ENCODE data around the gene MAP2K5.
"Not testable (repeated sequence)": the region's sequence is repeated elsewhere in the genome, so short reads cannot be mapped to it uniquely, and the experiment has no call there.

Gene MAP2K5

DNA sequence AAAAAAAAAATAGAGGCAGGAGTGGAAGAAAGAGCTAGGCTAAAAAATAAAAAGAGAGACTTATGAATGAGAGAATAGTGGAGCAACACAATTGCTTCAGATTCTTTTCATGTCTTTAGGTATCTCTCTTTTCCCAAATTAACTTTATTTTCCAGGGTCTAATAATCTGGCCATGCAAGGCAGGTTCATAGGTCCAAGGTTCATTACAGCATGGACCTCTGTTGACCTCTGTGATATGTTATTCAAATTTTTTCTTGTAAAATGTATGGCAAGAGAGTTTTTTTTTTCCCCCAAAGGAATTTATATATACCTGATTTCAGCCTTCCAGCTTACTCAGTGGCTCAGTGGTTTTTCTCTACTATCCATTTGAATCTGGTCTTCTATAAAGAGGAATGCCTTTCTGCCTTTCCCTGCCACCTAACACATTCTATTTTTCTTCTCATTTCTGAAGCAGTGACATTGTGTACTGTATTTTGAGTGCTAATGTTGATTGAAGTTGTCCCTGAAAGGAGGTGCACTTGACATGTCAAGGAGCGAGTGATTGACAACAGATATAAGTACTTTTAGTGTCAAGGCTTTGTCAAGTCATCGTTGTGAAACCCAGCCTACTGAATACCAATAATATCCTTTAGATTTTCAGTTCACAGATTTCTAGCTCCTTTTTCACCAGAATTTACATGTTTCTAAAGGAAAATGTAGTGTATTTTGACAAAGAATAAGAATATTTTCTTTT lies 118.5 kb downstream of the MAP2K5 start:
- no peak for DNase-seq (ENCODE audit: low spot score)
- TF ChIP-seq, protein P1, sequence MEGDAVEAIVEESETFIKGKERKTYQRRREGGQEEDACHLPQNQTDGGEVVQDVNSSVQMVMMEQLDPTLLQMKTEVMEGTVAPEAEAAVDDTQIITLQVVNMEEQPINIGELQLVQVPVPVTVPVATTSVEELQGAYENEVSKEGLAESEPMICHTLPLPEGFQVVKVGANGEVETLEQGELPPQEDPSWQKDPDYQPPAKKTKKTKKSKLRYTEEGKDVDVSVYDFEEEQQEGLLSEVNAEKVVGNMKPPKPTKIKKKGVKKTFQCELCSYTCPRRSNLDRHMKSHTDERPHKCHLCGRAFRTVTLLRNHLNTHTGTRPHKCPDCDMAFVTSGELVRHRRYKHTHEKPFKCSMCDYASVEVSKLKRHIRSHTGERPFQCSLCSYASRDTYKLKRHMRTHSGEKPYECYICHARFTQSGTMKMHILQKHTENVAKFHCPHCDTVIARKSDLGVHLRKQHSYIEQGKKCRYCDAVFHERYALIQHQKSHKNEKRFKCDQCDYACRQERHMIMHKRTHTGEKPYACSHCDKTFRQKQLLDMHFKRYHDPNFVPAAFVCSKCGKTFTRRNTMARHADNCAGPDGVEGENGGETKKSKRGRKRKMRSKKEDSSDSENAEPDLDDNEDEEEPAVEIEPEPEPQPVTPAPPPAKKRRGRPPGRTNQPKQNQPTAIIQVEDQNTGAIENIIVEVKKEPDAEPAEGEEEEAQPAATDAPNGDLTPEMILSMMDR (IDR thresholded peaks at IDR 0.05; ENCODE audit: extremely low read depth, insufficient read depth, missing control alignments) = no peak
- in situ Hi-C loops (cut with MboI; ENCODE audit: low pct_unique_long_range_greater_than_20kb, low sequenced_read_pairs, unreplicated experiment) = no loop called here

DNA sequence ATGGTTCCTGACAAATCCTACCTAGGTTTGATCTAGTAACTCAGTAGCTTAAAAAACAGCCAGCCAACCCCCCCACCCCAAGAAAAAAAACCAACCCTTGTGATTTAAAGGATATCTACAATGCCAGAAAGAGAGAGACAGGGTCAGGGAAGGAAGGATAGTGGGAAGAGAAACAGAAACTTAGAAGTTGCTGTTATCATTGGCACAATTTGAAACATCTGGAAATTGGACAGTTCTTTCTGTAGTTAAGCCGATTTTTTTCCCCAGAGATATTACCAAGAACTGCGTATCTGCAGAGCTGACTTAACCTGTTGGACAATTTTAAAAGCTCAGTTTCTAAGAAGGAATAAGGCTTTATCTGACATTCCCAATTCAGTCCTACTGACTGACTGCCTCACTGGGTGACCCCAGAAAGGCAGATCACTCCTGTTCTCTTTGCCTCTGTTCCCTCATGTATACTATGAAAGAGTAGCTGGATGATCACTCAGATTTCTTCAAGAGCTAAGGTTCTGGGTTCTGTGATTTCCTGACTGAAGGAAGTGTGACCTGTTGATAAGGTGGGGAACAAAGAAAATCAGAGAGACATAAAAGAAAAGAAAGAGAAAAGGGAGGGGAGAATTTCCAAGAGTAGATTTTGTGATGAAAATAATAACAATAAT lies 128.3 kb downstream of the MAP2K5 start:
- in situ Hi-C loops (cut with MboI; ENCODE audit: low pct_unique_long_range_greater_than_20kb, low sequenced_read_pairs, unreplicated experiment) = no loop called here
- DNase-seq (ENCODE audit: low spot score) = no peak
- TF ChIP-seq, protein P1 (IDR thresholded peaks at IDR 0.05; ENCODE audit: extremely low read depth, insufficient read depth, missing control alignments) = no peak

DNA sequence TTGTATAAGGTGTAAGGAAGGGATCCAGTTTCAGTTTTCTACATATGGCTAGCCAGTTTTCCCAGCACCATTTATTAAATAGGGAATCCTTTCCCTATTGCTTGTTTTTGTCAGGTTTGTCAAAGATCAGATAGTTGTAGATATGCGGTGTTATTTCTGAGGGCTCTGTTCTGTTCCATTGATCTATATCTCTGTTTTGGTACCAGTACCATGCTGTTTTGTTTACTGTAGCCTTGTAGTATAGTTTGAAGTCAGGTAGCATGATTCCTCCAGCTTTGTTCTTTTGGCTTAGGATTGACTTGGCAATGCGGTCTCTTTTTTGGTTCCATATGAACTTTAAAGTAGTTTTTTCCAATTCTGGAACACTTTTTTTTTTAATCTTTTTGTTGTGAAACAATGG lies 130.3 kb downstream of the MAP2K5 start:
- DNase-seq (ENCODE audit: low spot score); in situ Hi-C loops (cut with MboI; ENCODE audit: low pct_unique_long_range_greater_than_20kb, low sequenced_read_pairs, unreplicated experiment): not testable (repeated sequence)

DNA sequence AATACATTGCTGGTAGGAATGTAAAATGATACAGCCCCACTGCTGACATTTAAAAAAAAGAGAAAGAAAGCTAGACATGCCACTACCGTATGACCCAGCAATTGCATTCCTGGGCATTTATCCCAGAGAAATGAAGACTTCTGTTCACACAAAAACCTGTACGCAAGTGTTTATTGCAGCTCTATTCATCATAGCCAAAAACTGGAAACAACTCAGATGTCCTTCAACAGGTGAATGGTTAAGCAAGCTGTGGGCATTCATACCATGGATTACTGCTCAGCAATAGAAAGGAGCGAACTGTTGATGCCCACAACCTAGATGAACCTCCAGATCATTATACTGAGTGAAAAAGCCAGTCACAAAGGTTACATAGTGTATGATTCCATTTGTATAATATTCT lies 132.5 kb downstream of the MAP2K5 start:
- no peak for DNase-seq (ENCODE audit: low spot score)
- in situ Hi-C loops (cut with MboI; ENCODE audit: low pct_unique_long_range_greater_than_20kb, low sequenced_read_pairs, unreplicated experiment) = no loop called here
- TF ChIP-seq, protein P1 (IDR thresholded peaks at IDR 0.05; ENCODE audit: extremely low read depth, insufficient read depth, missing control alignments) = no peak

DNA sequence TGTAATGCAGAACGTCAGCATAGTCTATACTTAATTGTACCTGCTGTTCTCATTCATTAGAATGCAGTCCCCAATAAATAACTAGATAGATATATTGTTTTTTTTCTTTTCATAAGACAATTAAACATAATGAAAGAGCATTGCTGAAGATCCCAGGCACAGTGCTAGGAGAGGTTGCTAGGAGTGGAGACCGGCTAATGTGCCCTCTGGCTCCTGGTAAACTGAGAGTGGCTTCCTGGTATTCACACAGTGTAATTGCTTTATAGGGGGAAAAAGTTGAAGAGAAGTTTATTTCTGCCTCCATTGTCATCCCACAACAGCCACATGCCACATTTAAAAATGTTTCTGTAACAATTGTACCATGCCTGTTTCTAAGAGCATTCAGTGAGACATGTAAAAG lies 135.6 kb downstream of the MAP2K5 start:
- TF ChIP-seq, protein P1 (IDR thresholded peaks at IDR 0.05; ENCODE audit: extremely low read depth, insufficient read depth, missing control alignments) = no peak
- no peak for DNase-seq (ENCODE audit: low spot score)
- in situ Hi-C loops (cut with MboI; ENCODE audit: low pct_unique_long_range_greater_than_20kb, low sequenced_read_pairs, unreplicated experiment) = no loop called here

DNA sequence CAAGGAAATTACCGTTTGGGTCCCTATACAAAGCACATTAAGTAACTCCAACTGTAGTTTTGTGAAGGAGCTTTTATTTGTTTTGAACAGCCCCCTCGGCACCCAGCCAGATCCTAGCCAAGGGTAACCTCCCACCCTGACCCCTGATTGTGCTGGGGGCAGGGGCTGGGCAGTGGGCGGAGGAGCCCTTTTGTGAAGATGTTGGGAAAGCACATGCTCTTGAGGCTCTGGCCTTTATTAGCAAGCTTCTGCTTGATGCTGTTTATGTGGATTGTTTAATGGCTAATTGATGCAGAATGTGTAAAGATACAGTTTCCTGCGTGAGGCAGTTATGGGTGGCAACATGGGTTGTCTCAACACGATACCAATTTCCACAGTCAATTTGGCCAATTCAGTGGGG lies 136.5 kb downstream of the MAP2K5 start:
- DNase-seq (ENCODE audit: low spot score) = no peak
- in situ Hi-C loops (cut with MboI; ENCODE audit: low pct_unique_long_range_greater_than_20kb, low sequenced_read_pairs, unreplicated experiment) = no loop called here
- TF ChIP-seq, protein P1 (IDR thresholded peaks at IDR 0.05; ENCODE audit: extremely low read depth, insufficient read depth, missing control alignments) = no peak

DNA sequence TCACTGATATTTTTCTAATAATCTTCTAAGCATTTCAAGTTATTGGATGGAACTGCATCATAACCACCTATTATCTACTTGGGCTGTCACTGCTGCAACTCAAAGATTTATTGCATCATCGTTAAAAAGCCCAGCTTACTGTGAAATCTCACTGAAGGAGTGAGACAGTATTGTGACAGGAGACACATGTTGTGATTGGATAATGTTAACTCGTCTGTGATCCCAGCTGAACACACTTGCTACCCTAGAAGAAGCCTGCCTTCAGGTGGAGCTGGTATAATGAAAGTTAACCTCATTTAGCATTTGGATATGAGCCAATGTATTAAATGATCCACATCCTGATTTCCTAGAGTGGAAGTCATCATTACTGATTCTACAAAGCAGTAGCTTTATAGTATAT lies 138.1 kb downstream of the MAP2K5 start:
- TF ChIP-seq, protein P1 (IDR thresholded peaks at IDR 0.05; ENCODE audit: extremely low read depth, insufficient read depth, missing control alignments) = no peak
- in situ Hi-C loops (cut with MboI; ENCODE audit: low pct_unique_long_range_greater_than_20kb, low sequenced_read_pairs, unreplicated experiment) = no loop called here
- no peak for DNase-seq (ENCODE audit: low spot score)

Measured in GM13977 (cell line).